Stimulated activated CD4-positive, alpha-beta T cell treated with anti-CD3 and anti-CD28 coated beads, Interleukin-2, amount 100 ng/mL, for 24 hours (primary cell): ENCODE results near the gene SERINC5.

Experiments
- DNase-seq, 2 donors: peaks; one replicate each; pipeline ENCODE4 v3.0.0-alpha.2; 2020

The SERINC5 gene

DNA sequence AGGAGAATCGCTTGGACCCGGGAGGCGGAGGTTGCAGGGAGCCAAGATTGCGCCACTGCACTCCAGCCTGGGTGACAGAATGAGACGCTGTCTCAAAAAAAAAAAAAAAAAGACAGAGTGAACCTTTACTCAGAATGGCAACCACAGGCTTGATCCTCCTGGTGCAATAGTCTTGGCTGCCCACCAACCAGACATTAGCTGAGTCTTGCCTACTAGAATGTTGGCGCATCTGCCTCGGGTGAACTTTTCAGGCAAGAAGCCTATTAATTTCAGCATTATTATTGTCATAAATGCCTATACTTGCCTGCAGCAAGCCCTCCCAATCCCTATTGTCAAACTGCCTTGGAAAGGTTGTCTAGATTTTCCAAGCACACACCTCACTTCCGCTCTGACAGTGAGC, 4.2 kb downstream of the SERINC5 start:
- DNase-seq = no peak

- no peak for DNase-seq
Measured at GRCh38 chr5:80250801-80251200, 5.0 kb downstream of the SERINC5 start.

- no peak for DNase-seq
Measured at GRCh38 chr5:80249901-80250300, 5.9 kb downstream of the SERINC5 start.

GRCh38 chr5:80248378-80248777, 7.5 kb downstream of the SERINC5 start:
- DNase-seq = no peak

DNA sequence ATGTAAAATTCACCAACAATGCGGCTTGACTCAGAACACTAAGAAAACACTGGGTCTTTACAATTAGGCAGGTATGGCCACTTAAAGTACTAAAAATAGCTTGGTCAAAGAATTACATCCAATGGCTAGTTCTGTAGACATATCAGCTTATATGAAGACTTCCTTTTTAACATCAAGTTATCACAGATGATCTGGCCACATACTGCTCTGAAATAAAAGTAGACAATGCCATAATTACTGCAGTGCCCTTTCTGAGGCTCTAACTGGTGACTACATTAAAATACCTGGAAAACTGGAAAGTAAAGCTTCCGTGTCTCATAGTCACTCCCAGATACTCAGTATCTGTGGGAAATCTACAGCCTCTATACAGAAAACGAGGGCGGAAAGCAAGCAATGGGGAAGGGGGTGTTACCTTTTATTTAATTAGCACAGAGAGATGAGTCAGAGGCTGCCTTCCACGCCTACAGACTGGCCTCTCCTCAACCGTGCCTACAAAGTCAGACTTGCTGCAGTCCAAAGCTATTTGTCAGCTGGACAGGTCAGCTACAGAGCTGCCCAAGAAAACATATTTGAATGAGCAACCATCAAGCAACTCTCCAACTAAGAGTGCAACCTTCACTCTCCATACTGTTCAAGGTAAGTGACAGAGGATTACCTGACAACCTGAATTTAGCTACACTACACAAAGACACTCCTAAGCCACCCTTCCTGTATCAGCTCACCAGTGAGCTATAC, 8.7 kb downstream of the SERINC5 start:
- DNase-seq = peak; percentile 37 to 44

DNA sequence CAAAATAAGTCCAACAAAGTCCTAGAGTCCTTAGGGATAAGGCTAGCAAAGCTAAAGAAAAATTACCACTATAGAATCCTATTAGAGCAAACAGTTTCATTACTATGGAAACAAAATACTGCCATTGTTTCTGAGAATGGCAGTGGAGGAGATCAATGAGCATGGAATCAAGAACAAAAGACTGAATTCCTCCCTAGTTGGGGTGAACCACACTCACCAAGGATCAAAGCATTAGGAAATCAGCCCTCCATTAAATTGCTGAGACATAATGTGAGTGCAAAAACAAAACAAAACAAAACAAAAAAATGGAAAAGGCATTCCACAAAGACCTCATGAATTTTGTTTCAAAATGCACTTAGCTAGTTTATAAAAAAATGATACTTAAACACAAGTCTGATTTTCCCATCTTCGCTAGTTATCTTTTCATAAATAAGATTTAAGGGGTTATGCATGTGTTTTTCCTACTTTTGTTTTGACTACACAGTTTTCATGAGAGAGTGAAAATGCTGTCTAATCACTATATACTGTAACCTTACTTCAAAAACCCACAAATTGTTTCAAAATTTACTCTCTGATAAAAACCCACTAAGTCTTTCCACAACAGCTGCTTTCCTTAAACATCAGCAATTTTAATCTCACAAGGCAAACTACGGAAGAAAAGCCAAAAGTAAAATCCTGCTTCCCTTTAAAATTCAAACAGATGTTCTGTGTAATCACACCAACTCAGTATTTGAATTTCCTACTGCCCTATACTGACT, 9.7 kb downstream of the SERINC5 start:
- no peak for DNase-seq

DNA sequence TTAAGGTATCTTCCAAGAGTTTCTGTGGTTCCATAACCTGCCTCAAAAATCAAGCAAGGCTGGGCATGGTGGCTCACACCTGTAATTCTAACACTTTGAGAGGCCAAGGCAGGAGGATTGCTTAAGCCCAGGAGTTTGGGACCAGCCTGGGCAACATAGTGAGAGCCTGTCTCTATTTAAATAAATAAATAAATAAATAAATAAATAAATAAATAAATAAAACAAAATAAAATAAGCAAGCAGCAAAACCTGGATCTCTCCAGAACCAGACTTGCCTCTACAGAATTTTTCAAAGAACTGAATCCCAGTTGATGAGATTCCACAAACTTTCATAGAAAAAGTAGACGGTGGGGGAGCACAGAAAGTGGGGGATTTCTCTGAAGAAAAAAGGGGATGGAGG, 12.3 kb downstream of the SERINC5 start:
- no peak for DNase-seq

GRCh38 chr5:80242849-80243248, 13.0 kb downstream of the SERINC5 start:
- no peak for DNase-seq

- no peak for DNase-seq
Measured at GRCh38 chr5:80240368-80240986, 15.4 kb downstream of the SERINC5 start.

DNA sequence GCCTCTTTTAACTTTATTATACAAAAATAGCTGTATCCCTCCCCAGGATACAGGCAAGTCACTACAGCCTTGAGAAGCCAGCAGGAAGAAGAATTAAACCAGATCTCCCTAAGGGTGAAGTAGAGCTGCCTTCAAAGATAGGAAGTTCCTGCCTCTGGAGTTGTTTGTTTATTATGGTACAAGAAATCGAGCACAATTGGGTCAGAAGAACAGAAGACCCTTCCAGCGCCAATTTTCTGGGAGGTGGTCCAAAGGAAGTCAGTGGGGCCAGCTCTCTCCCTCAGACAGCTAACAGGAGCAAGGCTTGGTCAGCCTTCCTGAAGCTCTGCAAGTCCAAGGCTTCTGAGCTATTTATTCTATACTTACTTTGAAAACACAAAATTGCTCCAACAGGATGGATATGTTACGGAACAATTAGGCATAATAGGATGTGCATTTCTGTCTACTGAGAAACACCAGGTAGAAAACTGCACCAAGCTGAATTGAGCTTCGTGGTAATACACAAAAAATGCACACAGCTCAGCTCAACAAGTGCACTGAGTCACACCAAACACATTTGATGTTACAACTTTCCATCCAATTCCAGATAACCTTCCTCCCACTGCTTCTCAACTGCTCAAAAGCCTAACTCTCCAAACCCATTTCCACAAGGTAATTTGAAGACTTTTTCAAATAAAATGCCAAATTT, 16.0 kb downstream of the SERINC5 start:
- DNase-seq = no peak

DNA sequence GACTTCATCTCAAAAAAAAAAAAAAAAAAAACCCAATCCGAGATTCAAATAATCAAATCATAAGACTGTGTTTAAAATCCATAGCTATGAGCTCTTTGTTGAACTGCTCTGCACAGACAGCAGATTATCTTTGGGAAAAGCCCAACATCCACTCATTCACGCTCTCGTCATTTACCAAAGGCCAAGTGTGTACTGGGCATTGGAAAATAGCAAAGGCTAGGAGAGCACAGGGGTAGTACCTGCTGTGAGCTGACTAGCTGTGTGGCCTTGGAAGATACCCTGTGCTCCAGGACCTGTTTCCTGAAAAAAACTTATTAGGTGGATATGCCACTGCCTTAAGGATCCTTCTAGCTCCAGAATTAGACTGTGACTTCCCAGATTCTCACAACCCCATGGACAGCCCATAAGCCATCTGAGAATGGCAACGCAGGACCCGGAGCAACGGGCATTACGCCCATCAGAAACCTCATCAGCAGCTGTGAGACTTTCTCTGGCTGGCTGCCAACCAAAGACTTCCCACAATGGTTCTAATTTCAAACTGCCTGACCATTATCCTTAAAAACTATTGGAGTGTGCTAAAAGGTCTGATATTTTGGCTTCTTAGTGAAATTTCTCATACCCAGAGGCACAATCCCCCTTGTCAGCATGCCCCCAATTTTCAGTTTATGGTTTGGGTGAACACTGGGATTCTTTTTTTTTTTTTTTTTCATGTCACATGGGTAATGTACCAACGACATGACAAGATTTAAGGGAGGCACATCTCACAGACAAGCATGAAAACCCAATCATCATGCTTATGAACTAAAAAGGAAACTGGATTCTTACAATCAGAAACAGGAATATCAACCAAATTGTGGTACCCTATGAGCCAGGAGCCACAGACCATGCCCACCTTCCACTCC, 16.8 kb downstream of the SERINC5 start:
- no peak for DNase-seq

GRCh38 chr5:80238097-80238496, 17.8 kb downstream of the SERINC5 start:
- no peak for DNase-seq

DNA sequence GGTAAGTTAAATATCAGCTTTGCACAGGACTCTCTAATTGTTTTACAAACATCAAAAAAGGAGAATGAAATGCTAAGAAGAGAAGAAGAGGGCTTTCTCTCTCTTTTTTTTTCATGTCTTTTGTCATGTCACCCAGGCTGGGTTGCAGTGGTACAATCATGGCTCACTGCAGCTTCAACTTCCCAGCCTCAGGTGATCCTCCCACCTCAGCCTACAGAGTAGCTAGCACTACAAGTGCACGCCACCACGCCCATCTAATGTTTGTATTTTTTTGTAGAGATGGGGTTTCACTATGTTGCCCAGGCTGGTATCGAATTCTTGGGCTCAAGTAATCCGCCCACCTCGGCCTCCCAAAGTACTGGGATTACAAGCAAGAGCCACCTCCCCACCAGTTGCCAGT, 18.6 kb downstream of the SERINC5 start:
- DNase-seq = no peak

DNA sequence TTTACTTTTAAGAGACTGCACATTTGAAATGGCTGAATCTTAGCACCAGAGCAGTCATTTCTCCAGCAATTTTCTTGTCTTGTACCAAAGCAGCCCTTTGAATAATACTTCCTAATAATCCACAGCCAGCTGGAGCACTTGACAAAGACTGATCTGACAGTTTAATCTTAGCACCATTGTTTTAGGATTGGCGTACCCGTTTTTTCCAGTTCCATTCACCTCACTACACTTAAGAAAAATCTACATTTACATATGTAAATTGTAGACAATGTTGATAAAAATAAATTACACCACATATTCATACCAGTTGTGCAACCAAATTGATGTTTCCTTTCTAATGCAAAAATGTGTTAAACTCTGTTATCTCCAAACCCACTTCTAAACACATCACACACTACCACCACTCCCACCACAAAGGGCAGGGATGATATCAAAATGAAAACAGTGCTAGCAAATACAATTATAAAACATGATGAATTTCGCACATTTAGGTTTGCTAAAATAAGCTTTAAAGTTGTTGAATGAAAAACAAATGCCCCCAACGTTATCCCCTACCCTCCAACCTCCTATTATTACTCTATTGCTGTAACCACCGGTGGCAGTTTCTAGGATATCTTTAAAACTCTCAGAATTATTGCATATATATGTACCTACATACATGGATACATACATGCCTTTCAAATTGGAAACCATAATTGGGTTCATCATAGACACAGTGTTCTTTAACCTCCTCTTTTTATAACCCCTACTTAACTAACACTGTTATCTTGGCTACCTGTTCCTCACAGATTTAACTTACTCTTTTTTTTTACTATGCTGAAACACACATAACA, 21.5 kb downstream of the SERINC5 start:
- DNase-seq = no peak

DNA sequence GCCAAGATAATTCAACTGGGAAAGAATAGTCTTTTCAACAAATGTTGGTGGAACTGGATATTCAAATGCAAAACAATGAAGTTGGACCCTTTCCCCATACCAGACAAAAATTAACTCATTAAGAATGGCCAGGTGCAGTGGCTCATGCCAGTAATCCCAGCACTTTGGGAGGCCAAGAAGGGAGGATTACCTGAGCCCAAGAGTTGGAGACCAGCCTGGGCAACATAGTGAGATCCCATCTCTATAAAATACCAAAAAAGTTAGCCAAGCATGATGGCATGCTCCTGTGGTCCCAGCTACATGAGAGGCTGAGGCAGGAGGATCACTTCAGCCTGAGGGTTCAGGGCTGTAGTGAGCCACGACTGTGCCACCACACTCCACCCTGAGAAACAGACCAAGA, 24.2 kb downstream of the SERINC5 start:
- DNase-seq = no peak

DNA sequence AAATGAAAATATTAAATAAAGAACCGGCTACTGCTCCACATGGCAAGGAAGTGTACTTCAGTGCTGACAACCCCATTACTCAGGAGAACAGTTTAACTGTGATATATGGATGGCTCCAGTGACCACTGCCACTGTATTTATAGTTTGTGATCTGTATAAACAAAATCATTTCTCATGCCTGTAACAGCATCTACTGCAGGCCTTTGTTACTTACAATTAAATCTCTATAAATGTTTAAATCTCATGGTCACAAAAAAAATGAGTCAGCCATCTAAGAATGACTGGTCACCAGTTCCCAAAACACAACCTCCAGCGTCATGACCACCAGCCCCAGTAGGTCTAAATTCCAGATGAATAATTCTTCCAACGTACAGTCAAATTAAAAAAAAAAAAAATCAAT, 24.6 kb downstream of the SERINC5 start:
- DNase-seq = no peak

DNA sequence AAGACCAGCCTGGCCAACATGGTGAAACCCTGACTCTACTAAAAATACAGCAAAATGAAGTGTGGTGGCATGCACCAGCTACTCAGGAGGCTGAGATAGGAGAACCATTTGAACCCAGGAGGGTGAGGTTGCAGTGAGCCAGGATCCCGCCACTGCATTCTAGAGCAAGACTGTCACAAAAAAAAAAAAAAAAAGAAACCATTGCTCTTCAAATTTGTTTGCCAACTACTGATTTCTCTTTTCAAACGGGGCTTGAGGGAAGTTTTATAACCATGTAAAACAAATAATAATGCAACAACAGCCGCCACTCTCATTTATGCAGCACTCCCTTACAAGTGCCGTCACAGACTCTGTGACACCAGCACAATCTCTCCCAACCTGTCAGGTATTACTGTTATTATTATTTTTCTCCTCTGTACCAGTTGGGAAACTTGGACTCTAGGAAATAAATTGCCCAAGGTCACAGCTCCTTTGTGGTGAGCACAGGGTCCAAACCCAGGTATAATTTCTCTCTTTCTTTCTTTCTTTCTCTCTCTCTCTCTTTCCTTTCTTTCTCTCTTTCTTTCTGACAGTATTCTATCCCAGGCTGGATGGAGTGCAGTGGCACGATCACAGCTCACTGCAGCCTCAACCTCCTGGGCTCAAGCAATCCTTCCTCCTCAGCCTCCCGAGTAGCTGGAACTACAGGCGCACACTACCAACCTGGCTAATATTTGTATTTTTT, 25.4 kb downstream of the SERINC5 start:
- DNase-seq = no peak

- DNase-seq = no peak
Measured at GRCh38 chr5:80229902-80230255, 26.0 kb downstream of the SERINC5 start.

DNA sequence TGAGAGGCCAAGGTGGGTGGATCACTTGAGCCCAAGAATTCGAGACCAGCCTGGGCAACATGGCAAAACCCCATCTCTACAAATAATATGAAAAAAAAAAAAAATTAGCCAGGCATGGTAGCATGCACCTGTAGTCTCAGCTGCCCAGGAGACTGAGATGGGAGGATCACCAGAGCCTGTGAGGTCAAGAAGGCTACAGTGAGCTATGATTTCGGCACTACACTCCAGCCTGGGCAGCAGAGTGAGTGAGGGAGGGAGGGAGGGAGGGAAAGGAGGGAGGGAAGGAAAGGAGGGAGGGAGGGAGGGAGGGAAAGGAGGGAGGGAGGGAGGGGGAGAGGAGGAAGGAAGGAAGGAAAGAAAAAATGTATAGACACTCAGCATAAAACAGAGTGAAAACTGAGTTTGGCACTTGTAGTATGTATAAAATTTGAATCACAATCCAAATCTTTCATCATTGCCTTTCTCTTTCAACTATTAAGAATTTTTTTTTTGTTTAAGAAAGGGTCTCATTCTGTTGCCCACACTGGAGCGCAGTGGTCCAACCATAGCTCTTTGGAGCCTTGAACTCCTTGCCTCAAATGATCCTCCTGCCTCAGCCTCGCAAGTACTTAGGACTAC, 27.8 kb downstream of the SERINC5 start:
- no peak for DNase-seq

- no peak for DNase-seq
Measured at GRCh38 chr5:80225934-80226326, 29.9 kb downstream of the SERINC5 start.
